HepG2 (cell line): Measurements from ENCODE around the gene CCDC6. TPM values are rescaled to one million over a fixed set of nuclear protein-coding genes. Genes with fewer than 3 reads are reported as not detected.

Source experiments
- ATAC-seq: fragments of 200-7000 bp; cut with Tn5 transposase; 3 replicates; pipeline ENCODE4 v1.9.1; 2020; ENCODE audit warnings: mild to moderate bottlenecking, moderate library complexity
- BruUV-seq: library from RNA; stranded (reverse); fragments of 400-500 nt; replicated peaks from 2 replicates; lab custom pipeline; 2021; lab: Mats Ljungman, UMichigan
- CTCF ChIA-PET: fragments of 300-600 bp; formaldehyde crosslinking; extraction: SDS; loops from one replicate; lab custom pipeline; 2021; ENCODE audit warnings: low total read pairs, inconsistent platforms, low intra/inter-chr PET ratio; lab: Yijun Ruan, JAX
- POLR2A ChIA-PET: fragments of 350-600 bp; sonication (Branson Sonifier 250); formaldehyde crosslinking; loops from one replicate; lab custom pipeline; 2020; ENCODE audit warnings: antibody characterized with exemption, inconsistent platforms; lab: Yijun Ruan, JAX
- DNase-seq: peaks from one replicate; pipeline ENCODE4 v3.0.0-alpha.2; 2015; ENCODE audit warnings: low spot score
- FAIRE-seq: peaks from 3 replicates; lab custom pipeline; 2011; peaks lifted over from hg19 to GRCh38; lab: Jason Lieb, UNC
- H2AFZ ChIP-seq: one replicate; pipeline ENCODE4 v1.6.1; 2011; ENCODE audit warnings: low read length, inconsistent platforms
- H3K27ac ChIP-seq: fragments of 300-600 bp; 3 replicates; pipeline ENCODE4 v1.8.0; 2011; ENCODE audit warnings: mixed run types, mild to moderate bottlenecking, mixed read lengths, low read length, inconsistent platforms; ENCODE audit not compliant: insufficient read depth; ENCODE audit errors: extremely low read length
- H3K27me3 ChIP-seq, 2 experiments: fragments of 200-600 bp in 1 of 2; 2 replicates in 1 of 2; 3 replicates in 1 of 2; pipeline versions ENCODE4 v1.6.0 to v1.8.0; 2011; ENCODE audit warnings: low read length in 2 of 2, mild to moderate bottlenecking in 2 of 2, moderate library complexity in 2 of 2, inconsistent platforms in 1 of 2; ENCODE audit not compliant: insufficient read depth in 2 of 2, control insufficient read depth in 1 of 2
- H3K36me3 ChIP-seq, 2 experiments: fragments of 200-600 bp in 1 of 2; replicated peaks in 1 of 2; 2 replicates in 1 of 2; 3 replicates in 1 of 2; pipeline versions ENCODE4 v1.5.1 to v1.8.0; 2011; ENCODE audit warnings: low read length in 2 of 2, inconsistent platforms in 1 of 2; ENCODE audit not compliant: insufficient read depth in 2 of 2, control insufficient read depth in 1 of 2
- H3K4me1 ChIP-seq: 2 replicates; pipeline ENCODE4 v1.5.1; 2012; ENCODE audit warnings: low read length, inconsistent platforms; ENCODE audit not compliant: insufficient read depth
- H3K4me2 ChIP-seq: 2 replicates; pipeline ENCODE4 v1.6.0; 2011; ENCODE audit warnings: low read depth, low read length, inconsistent platforms
- H3K4me3 ChIP-seq, 3 experiments: fragments of 200-600 bp in 1 of 3; sonication (generic), shearing (Covaris generic) in 1 of 3; replicated peaks in 1 of 3; 2 replicates each; pipeline ENCODE4 v1.5.1; 2011 to 2016; ENCODE audit warnings: low read length in 3 of 3, inconsistent platforms in 2 of 3, low read depth in 2 of 3, mild to moderate bottlenecking in 2 of 3, control low read depth in 1 of 3, mixed read lengths in 1 of 3; ENCODE audit not compliant: insufficient read depth in 1 of 3
- H3K79me2 ChIP-seq: one replicate; pipeline ENCODE4 v1.6.1; 2011; ENCODE audit warnings: low read length, inconsistent platforms; ENCODE audit not compliant: insufficient read depth
- H3K9ac ChIP-seq: 2 replicates; pipeline ENCODE4 v1.6.0; 2011; ENCODE audit warnings: mild to moderate bottlenecking, low read depth, low read length, inconsistent platforms; ENCODE audit not compliant: insufficient read depth
- H3K9me3 ChIP-seq: 2 replicates; pipeline ENCODE4 v1.5.1; 2012; ENCODE audit warnings: mild to moderate bottlenecking, low read length
- H4K20me1 ChIP-seq: 2 replicates; pipeline ENCODE4 v1.6.0; 2011; ENCODE audit warnings: inconsistent platforms, mild to moderate bottlenecking, low read length, moderate library complexity; ENCODE audit not compliant: insufficient read depth
- NCOA2 ChIP-seq: sonication (generic); formaldehyde crosslinking; IDR thresholded peaks from 2 replicates; pipeline ENCODE4 v1.8.0; 2022; ENCODE audit warnings: inconsistent platforms
- SIX1 ChIP-seq: sonication (generic); formaldehyde crosslinking; IDR thresholded peaks from 2 replicates; pipeline ENCODE4 v1.4.0; 2020; ENCODE audit warnings: missing genetic modification reagents, borderline replicate concordance
- ZBTB38 ChIP-seq: sonication (generic); formaldehyde crosslinking; IDR thresholded peaks from 2 replicates; pipeline ENCODE4 v1.5.1; 2020; ENCODE audit warnings: mild to moderate bottlenecking, missing genetic modification reagents
- ZNF687 ChIP-seq: sonication (generic); formaldehyde crosslinking; IDR thresholded peaks from 2 replicates; pipeline ENCODE4 v1.5.1; 2020; ENCODE audit warnings: mild to moderate bottlenecking, missing genetic modification reagents, moderate library complexity
- ZNF749 ChIP-seq: sonication (generic); formaldehyde crosslinking; IDR thresholded peaks from 2 replicates; pipeline ENCODE4 v1.8.0; 2022; ENCODE audit warnings: mild to moderate bottlenecking, missing genetic modification reagents, moderate library complexity, borderline replicate concordance
- WGBS: methylation state at CpG from one replicate; pipeline ENCODE4 v1.1.6; 2017; ENCODE audit warnings: low lambda C conversion rate; 5-methylcytosine and 5-hydroxymethylcytosine counted together
- in situ Hi-C: cut with HindIII; loops from 2 replicates; pipeline ENCODE4 v1.10.0; 2017; ENCODE audit warnings: low pct_unique_long_range_greater_than_20kb; ENCODE audit not compliant: extremely low pct_ligation_motif_present
- intact Hi-C: fragments of 100-400 bp; cut with micrococcal nuclease; formaldehyde crosslinking; loops from one replicate; pipeline ENCODE4 v1.10.0; 2022; ENCODE audit not compliant: unreplicated experiment
- polyA plus RNA-seq, 8 experiments: library from polyadenylated mRNA; depleted of rRNA in 3 of 8; stranded (reverse) in 7 of 8; unstranded in 1 of 8; fragments of >200 nt; fragmentation: Illumina TruSeq in 4 of 8; extraction: Trizol in 4 of 8; gene quantifications; 2 replicates each; pipeline versions ENCODE4 v1.2.1 to v1.2.3, GENCODE V29; 2011 to 2016; ENCODE audit warnings: low read depth in 4 of 8, missing spikeins in 1 of 8, mixed read lengths in 1 of 8; ENCODE audit not compliant: insufficient read depth in 1 of 8
- total RNA-seq, 5 experiments: library from RNA; depleted of rRNA; stranded (reverse); fragments of >200 nt; fragmentation: Illumina TruSeq; extraction: Trizol; gene quantifications; 2 replicates each; pipeline ENCODE4 v1.2.3, GENCODE V29; 2016; ENCODE audit warnings: low read depth in 1 of 5
- TF ChIP-seq, protein P1 (sequence below): sonication (generic); formaldehyde crosslinking; IDR thresholded peaks from 2 replicates; pipeline ENCODE4 v1.8.1; 2023; ENCODE audit warnings: mild to moderate bottlenecking, missing genetic modification reagents
- TF ChIP-seq, protein P2 (sequence below): sonication (generic); formaldehyde crosslinking; IDR thresholded peaks from 2 replicates; pipeline ENCODE4 v1.8.1; 2023; ENCODE audit warnings: mild to moderate bottlenecking, missing genetic modification reagents

CCDC6 gene
- total and polyA plus RNA-seq, 2 of the 13 experiments (the other 11 are each of a cell fraction or from before 2014, with no cell fraction given), result 17.9 to 18.3 TPM

GRCh38 chr10:59903871-59904270, 2.5 kb downstream of the CCDC6 start (continued):
- TF ChIP-seq, protein P1, sequence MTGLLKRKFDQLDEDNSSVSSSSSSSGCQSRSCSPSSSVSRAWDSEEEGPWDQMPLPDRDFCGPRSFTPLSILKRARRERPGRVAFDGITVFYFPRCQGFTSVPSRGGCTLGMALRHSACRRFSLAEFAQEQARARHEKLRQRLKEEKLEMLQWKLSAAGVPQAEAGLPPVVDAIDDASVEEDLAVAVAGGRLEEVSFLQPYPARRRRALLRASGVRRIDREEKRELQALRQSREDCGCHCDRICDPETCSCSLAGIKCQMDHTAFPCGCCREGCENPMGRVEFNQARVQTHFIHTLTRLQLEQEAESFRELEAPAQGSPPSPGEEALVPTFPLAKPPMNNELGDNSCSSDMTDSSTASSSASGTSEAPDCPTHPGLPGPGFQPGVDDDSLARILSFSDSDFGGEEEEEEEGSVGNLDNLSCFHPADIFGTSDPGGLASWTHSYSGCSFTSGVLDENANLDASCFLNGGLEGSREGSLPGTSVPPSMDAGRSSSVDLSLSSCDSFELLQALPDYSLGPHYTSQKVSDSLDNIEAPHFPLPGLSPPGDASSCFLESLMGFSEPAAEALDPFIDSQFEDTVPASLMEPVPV, result no peak
- TF ChIP-seq, protein P2, sequence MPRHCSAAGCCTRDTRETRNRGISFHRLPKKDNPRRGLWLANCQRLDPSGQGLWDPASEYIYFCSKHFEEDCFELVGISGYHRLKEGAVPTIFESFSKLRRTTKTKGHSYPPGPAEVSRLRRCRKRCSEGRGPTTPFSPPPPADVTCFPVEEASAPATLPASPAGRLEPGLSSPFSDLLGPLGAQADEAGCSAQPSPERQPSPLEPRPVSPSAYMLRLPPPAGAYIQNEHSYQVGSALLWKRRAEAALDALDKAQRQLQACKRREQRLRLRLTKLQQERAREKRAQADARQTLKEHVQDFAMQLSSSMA (CRISPR knock-in tag), result no peak
- no peak for TF ChIP-seq ZNF749
- no peak for TF ChIP-seq ZNF687 (CRISPR knock-in tag)

DNA sequence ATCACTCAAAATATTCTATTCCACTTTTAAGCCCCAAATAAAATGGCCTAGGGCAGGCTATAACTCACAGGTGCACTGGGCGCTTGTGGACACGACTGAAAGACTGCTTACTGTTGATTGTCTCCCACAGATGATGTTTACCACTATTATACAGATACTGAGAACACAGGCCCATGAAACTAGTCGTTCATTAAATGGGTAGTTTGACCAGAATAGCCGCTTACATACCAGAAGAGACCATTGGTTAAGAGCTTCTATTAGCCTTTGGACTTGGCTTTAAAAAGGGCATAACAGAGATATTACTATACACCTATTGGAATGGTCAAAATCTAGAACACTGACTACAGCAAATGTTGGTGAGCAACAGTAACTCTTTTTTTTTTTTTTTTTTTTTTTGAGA, 4.3 kb downstream of the CCDC6 start:
- WGBS, result 88% methylated on average over 4 of the region's 4 CpGs
- POLR2A ChIA-PET, result interaction anchor here (0.6 kb wide), 1 partner anchor 16 kb away, joined by 3 read pairs; no protein-coding TSS in a partner anchor
- no peak overlapping the region for H3K4me3 ChIP-seq
- ATAC-seq, result no peak
- H3K9me3 ChIP-seq, result no peaks in the 10 kb centered on the region
- H2AFZ ChIP-seq, result no peak overlapping the region
- TF ChIP-seq SIX1 (no peak), NCOA2 (CRISPR knock-in tag) (no peak), ZBTB38 (CRISPR knock-in tag) (no peak)
- H3K4me2 ChIP-seq, result no peak overlapping the region
- no peaks in the 10 kb centered on the region; a peak in 1 of 5 replicates for H3K36me3 ChIP-seq
- intact Hi-C loops (no loop called here), in situ Hi-C loops (no loop called here)
- no peak for DNase-seq
- H3K27me3 ChIP-seq, result no peaks in the 10 kb centered on the region; a peak in 1 of 5 replicates
- H3K9ac ChIP-seq, result no peak overlapping the region
- no peak for FAIRE-seq
- H3K4me1 ChIP-seq, result peaks cover 52% of the 10 kb centered on the region
- H4K20me1 ChIP-seq, result peaks cover 18% of the 10 kb centered on the region
- peaks cover 84% of the 10 kb centered on the region for H3K79me2 ChIP-seq
- no TSS peak for BruUV-seq
- CTCF ChIA-PET, result no interaction called here
- no peak overlapping the region for H3K27ac ChIP-seq
